H54 (cell line): Measurements from ENCODE around the gene TEX19.
"Not testable (repeated sequence)": the region's sequence is repeated elsewhere in the genome, so short reads cannot be mapped to it uniquely, and the experiment has no call there.

Source experiments
- DNase-seq: peaks from one replicate; pipeline ENCODE4 v3.0.0; 2011; ENCODE audit warnings: low spot score, mixed read lengths; ENCODE audit not compliant: insufficient read length
- FAIRE-seq: peaks from 3 replicates; lab custom pipeline; 2011; peaks lifted over from hg19 to GRCh38; lab: Jason Lieb, UNC
- POLR2A ChIP-seq: IDR thresholded peaks from 2 replicates; pipeline ENCODE4 v1.6.1; 2011; ENCODE audit warnings: low read depth, mild to moderate bottlenecking, low read length

TEX19 gene

DNA sequence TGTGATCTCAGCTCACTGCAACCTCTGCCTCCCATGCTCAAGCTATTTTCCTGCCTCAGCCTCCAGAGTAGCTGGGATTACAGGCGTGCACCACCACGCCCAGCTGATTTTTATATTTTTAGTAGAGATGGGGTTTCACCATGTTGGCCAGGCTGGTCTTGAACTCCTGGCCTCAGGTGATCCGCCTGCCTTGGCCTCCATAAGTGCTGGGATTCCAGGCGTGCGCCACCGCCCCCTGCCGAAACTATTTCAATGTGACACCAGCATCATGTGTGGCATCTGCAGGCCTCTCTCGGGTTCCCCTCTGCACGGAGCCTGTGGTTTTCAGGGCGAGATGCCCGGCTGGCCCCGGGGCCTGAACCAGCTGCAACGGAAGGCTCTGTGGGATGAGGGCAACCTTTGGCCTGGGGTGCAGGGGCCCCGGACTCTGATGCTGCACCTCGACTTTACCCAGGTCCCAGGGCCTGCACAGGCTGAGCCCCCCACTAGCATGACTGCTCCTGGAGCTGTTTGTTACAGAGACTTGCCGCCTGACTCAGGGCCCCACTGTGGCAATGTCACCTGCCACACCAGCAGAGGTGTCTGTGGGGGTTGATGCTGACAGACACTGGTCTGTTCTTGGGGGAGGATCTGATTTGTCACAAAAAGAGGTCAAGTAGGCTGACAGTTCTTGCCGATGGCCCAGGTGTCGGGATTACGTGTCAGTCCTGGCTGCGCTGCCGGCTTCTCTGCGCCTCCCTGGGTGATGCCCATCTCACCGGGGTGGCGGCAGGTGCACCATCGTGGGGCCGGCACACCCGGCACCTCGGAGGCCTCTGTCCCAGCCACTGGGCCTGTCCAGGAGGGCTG lies 8.6 kb upstream of the TEX19 start:
- FAIRE-seq (no peak), DNase-seq (no peak)
- TF ChIP-seq POLR2A: no peak

DNA sequence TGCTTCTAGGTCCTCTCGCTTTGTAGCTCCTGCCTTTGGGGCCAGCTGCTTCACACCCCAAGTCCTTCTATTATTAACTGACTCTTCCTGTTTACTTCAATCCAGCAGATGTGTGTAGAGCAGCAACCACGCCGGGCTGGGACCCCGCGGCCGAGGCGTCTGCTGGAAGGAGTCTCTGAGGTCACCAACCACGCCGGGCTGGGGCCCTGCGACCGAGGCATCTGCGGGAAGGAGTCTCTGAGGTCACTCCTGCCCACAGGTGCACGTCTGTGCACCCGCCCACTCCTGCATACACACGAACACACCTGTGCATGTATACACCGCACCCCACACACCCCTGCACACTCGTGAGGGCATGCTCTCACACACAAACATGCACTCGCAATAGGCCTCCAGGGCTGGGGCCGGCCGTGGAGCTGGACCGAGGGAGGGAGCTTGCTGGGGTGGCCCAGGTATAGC lies 7.8 kb upstream of the TEX19 start:
- TF ChIP-seq POLR2A: no peak
- no peak for DNase-seq
- no peak for FAIRE-seq

DNA sequence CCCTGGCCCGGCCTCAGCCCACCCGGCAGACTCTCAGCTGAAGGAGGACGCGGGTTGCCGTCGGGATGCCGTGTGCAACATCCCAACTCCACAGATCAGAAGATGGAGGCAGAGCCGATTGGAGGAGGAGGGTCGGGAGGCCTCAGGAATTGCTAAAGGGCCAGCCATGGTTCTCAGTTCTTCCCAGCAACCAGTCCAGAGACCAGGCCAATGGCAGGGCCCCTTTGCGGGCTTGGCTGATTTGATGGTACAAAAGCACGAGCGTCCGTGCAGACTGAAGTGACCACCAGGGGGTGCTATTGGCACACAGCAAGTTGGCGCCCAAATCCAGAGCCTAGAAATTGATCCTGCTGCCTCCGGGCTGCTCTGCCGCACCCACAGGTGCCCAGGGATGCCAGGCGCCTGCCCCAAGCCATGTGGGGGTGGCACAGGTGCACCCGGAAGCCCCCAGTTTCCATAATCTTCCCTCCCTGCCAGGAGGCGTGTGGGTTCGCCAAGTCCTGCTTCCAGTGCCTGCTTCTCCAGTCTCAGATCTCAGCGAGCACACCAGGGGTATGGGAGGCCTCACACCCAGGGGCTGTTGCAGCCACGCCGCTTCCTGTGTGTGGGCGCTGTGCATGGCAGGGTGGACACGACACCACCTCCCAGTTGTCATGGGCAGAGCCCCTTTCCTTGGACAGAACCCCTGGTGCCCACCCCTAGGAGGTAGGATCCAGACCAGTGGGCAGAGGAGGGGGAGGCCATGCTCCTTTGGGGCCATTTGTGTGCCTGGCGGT lies 7.1 kb upstream of the TEX19 start:
- DNase-seq (peak; percentile 86), FAIRE-seq (no peak)
- no peak for TF ChIP-seq POLR2A

DNA sequence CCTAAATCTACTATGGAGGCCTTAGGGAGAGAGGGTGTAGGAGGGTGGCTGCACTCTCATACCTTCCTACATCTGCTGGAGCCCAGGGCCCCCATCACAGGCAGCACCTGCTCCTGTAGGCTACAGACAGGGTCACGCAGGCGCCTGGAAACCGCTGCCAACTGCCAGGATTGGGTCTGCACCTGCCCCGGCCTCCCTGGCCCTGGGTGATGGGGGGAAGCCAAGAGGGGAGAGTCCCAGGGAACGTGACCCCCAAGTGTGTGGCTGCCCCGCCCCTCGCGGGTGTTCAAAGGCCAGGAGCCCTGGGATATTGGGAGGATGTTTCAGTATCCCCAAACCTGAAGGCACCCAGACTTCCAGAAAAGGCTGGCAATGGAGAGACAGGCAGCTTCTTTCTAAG lies 5.6 kb upstream of the TEX19 start:
- no peak for DNase-seq
- FAIRE-seq: no peak
- TF ChIP-seq POLR2A: no peak

DNA sequence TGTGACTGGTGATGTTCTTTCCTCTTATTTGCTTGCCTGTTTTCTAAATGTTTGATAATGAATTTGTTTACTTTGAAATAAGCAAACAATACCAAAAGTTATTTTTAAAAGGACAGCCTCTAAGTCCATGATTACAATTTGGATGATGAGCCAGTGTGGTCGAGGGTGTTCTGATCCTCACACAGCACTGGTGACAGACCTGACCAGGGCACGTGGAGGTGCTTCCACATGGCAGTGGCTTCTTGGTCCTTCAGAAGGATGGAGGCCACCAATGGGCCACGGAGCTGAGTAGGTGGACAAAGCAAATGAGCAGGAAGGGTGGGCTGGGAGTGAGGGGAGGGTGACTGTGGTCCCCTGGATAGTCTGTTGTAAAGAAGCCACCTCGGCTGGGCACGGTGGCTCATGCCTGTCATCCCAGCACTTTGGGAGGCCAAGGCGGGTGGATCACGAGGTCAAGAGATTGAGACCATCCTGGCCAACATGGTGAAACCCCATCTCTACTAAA lies 4.2 kb upstream of the TEX19 start:
- TF ChIP-seq POLR2A: no peak
- DNase-seq (no peak), FAIRE-seq (no peak)

DNA sequence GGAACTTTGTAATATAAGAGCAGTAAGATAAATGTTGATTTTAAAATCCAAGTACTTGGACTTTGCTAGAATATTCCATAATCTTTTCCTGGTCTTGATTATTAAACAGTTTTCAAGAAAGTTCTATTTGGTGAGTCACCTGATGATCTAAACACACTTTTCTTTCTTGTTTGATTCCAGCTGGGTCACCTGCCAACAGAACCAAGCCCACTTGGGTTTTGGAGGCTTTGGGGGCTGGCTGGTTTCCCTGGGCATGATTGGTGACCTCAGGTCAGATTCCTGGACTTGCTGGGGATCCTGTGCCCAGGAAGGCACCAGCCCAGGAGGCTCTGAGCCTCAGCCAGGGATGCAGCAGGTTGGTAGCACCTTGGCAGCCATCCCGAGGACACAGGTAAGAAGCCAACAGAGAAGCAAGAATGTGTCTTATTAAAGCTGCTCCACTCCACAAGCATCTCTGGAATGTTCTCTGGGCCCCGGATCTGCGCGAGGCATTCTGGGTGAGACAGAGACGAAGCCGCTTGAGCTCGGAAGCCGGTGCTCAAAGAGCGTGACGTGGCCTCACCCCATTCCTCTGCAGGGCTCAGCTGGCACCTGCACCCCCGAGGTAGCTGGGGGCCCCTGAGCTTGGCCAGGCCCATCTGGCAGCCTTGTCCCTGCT lies 3.1 kb upstream of the TEX19 start:
- DNase-seq: no peak
- no peak for TF ChIP-seq POLR2A
- FAIRE-seq: no peak

DNA sequence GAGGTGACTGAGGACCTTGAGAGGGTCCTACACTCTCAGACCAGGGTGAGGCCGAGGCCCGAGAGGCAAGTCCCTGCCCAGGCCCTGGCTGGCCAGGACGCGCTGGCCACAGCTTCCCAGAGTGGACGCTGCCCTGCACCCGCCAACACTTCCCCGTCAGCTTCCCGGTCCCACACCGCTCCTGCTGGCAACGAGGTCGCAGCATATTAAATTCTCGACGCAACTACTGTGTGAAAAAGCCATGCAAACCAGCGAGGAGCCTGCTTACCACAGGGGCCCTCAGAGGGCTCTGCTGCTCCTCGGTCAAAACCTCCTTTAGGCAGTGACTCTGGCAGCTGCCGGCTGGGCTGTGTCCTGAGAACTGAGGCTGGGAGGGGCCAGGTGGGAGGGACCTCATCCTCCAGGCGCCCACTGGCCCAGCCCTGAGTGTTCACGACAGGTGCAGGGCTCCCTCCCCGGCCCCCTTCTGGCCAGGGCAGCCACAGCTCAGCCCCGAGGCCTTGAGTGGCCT lies 2.1 kb upstream of the TEX19 start:
- TF ChIP-seq POLR2A: no peak
- no peak for FAIRE-seq
- DNase-seq: no peak

DNA sequence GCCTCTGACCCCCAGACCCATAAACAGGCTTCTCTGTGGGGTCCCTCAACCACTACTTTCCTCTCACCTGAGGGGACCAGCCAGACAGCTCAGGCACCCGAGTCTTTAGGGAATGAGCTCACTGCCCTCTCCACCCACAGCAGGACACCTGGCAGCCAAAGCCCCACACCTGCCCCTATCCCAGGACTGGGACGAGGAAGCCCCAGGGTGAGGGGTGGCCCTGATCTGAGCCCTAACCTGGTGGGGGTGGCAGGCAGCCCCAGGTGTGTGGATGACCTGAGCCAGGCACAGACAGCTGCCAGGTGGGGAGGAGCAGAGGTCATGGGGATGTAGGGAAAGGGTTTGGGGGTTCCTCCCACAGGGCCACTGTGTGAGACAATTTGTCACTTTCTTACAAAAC lies 1.7 kb upstream of the TEX19 start:
- FAIRE-seq: no peak
- no peak for TF ChIP-seq POLR2A

DNA sequence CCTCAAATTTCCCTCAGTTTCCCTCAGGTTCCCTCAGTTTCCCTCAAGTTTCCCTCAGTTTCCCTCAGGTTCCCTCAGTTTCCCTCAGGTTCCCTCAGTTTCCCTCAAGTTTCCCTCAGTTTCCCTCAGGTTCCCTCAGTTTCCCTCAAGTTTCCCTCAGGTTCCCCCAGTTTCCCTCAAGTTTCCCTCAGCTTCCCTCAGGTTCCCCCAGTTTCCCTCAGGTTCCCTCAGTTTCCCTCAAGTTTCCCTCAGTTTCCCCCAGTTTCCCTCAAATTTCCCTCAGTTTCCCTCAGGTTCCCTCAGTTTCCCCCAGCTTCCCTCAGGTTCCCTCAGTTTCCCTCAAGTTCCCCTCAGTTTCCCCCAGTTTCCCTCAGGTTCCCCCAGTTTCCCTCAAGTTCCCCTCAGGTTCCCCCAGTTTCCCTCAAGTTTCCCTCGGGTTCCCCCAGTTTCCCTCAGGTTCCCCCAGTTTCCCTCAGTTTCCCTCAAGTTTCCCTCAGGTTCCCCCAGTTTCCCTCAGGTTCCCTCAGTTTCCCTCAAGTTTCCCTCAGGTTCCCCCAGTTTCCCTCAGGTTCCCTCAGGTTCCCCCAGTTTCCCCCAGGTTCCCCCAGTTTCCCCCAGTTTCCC lies 516 bp downstream of the TEX19 start:
- not testable (repeated sequence) for DNase-seq, FAIRE-seq

More for the DNA sequence above, 1.7 kb upstream of the TEX19 start:
- no peak for DNase-seq

DNA sequence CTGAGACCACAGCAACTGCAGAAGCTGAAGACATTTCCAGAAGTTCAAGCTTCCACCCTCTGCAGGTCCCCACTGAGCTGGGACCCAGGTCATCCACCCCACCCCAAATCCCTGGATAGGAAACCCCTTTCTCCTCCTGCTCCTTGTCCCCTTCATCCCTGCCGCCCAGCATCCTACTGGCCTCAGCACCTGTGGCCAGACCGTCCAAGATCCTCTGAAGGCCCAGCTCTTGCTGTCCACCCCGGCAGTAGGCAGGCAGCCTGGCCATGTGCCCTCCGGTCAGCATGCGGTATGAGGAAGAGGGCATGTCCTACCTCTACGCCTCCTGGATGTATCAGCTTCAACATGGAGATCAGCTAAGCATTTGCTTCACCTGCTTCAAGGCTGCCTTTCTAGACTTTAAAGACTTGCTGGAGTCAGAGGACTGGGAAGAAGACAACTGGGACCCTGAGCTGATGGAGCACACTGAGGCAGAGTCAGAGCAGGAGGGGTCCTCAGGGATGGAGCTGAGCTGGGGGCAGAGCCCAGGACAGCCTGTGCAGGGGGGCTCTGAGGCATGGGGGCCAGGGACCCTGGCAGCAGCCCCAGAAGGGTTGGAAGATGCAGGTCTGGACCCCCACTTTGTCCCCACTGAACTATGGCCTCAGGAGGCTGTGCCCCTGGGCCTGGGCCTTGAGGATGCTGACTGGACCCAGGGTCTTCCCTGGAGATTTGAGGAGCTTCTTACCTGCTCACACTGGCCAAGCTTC lies 3.0 kb downstream of the TEX19 start:
- no peak for TF ChIP-seq POLR2A
- no peak for FAIRE-seq
- DNase-seq: no peak

DNA sequence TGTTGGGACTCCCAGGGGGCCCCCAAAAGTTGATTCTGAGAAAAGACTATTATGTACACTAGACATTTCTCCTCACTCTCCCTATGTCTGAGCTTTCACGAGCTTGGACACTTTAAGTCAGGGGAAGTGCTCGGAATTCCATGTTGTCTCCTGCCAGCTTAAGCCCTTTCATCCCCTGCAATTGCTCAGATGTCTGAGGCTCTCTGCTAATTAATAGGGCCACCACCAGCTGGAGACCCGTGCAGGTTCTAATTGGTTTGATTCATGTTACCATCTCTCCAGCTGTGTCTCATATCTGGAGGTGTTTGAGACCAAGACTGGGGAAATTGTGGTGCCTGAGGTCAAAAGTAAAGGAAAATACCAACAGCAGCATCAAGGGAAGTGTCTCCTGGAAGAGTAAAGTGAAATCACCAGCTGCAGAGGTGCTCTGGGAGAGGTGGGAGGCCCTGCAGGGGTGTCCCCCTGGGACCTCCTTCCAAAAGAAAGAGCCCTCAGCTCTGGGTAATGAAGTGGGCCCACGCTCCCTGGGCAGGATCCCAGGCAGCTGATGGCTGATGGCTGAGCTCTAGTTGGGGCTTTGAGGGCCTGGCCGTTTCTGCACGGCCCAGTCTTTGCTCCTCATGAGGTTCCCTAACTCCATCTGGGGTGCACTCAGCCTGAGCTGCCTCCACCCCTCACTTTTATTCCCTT lies 6.7 kb downstream of the TEX19 start:
- DNase-seq: no peak
- TF ChIP-seq POLR2A: no peak
- FAIRE-seq: no peak

DNA sequence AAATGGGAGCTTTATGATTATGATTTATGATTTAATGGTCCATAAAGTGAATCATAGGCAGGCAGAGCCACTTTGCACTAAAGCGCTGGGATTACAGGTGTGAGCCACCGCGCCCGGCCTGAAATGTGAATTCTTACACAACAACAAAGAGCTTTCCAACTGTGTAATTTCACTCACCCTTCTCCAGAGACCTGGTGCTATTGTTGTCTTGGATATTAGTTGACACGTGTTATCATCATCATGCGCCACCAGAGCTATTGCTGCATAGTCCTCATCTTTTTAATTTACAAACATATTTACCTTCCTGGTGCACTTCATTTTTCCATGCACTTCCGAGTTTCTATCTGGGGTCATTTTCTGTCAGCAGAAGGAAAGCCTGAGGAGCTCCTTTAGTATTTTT lies 7.7 kb downstream of the TEX19 start:
- no peak for TF ChIP-seq POLR2A
- no peak for FAIRE-seq
- DNase-seq: no peak
